AG09309 (cell line): ENCODE results near the gene DACH1.

Experiments used
- DNase-seq: peaks from one replicate; pipeline ENCODE4 v3.0.0-alpha.2; 2010; ENCODE audit warnings: low read depth
- H3K4me3 ChIP-seq: 2 replicates; pipeline ENCODE4 v1.5.1; 2011; ENCODE audit warnings: mild to moderate bottlenecking, low read depth, low read length, moderate library complexity; ENCODE audit not compliant: control insufficient read depth
- CTCF ChIP-seq: IDR thresholded peaks from 2 replicates; pipeline ENCODE4 v1.5.1; 2011; ENCODE audit warnings: mild to moderate bottlenecking, low read depth, low read length, inconsistent platforms; ENCODE audit not compliant: insufficient read depth, control insufficient read depth; ENCODE audit errors: missing control alignments

DACH1 gene

DNA sequence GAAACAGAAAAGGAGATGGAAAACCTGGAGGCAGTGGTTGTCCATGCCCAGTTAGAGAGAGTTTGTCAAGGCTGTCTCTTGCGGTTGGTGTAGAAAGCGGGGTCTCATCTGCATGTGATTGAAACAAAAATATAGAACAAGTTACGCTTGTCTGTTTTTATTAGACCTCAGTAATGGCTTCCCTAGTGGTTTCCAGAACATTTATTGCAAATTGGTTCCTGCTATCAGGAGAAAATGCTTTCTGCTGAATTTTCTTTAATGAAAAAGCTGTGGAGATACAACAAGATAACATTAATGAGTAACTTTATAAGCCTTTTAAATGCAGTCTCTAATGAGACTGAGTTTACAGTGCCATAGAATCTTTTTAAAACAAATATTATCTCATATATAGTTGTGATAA lies 378.0 kb downstream of the DACH1 start:
- TF ChIP-seq CTCF: no peak
- no peak for DNase-seq

GRCh38 chr13:71488201-71488600 lies 378.8 kb downstream of the DACH1 start:
- TF ChIP-seq CTCF: no peak

More for the DNA sequence above, 378.0 kb downstream of the DACH1 start:
- no peak overlapping the region for H3K4me3 ChIP-seq

GRCh38 chr13:71485913-71486312 lies 381.1 kb downstream of the DACH1 start:
- DNase-seq: no peak
- TF ChIP-seq CTCF: no peak
- no peak overlapping the region for H3K4me3 ChIP-seq

More at GRCh38 chr13:71488201-71488600, 378.8 kb downstream of the DACH1 start:
- DNase-seq: no peak
- H3K4me3 ChIP-seq: no peak overlapping the region

DNA sequence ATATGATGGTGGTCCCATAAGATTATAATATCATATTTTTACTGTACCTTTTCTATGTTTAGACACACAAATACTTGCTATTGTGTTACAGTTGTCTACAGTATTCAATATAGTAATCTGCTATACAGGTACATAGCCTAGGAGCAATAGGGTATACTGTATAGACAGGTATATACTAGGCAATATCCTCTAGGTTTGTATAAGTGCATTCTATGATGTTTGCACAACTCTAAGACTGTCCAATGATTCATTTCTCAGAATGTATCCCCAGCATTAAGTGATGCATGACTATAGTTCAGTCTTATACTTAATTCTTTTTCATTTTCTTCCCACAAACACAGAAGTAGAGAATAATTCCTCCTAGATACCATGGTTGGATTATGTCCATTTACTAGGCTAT lies 383.3 kb downstream of the DACH1 start:
- no peak overlapping the region for H3K4me3 ChIP-seq
- DNase-seq: no peak
- TF ChIP-seq CTCF: no peak

DNA sequence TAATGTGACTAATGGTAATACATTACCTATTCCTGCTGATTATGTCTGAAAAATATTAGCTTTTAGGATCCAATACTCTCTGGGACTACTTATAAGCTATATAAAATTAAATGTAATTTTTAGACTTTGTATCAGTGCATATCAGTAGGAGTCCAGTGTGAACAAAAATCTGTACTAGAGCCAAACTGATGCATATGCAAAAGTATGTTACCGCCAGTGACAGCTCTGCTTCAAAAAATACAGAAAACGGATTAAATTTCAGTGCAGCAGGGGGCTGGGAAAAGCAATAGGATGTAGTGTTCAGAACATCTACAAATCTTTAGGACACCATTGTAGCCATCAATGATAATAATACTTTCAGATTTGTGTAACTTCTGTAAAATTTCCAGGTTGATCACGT lies 385.5 kb downstream of the DACH1 start:
- TF ChIP-seq CTCF: no peak
- H3K4me3 ChIP-seq: no peak overlapping the region
- DNase-seq: no peak

DNA sequence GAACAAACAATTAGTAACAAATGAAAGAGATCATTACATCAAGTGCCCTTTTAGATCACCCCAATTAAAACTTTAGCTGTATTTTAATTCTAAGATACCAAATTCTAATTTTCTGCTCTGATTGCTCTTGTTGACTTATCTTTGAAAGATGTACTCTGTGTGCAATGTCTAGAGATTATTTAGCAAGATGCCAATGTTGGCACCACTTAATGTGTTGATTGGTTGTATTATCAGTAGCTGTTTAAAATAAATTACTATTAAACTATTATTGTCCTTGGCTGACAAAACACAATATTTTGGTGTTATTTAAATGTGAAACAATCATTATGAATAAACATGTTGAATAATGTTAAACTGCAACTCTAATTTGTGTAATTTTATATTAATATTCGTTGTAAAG lies 386.0 kb downstream of the DACH1 start:
- no peak for DNase-seq
- TF ChIP-seq CTCF: no peak
- no peak overlapping the region for H3K4me3 ChIP-seq

DNA sequence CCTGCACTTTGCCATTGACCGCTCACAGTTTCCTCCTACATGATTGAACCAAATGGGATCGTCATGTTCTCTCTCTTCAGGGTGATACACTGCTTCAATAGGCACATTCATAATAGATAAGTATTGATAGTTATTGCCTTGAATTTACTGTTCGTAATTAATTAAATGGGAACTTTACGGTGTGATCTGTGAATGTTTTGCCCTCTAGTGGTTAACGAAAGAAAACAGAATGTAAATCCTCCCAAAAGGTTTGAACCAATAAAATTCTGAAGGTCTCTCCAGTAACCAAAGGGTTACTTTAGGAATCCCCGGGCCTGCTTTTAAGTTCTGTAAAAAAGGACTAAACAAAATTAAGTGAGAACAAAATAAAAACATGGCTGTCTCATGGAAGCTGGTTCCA lies 389.3 kb downstream of the DACH1 start:
- no peak for DNase-seq
- no peak for TF ChIP-seq CTCF
- H3K4me3 ChIP-seq: no peak overlapping the region
